MG63 (cell line): ENCODE measurements around the gene CDYL2. TPM values are rescaled to one million over a fixed set of nuclear protein-coding genes. Genes with fewer than 3 reads are reported as not detected.

Source experiments
- DNase-seq: peaks from one replicate; pipeline ENCODE4 v3.0.0-alpha.2; 2020
- H3K27me3 ChIP-seq: fragments of 250-450 bp; sonication (Bioruptor Pico); 2 replicates; pipeline ENCODE4 v1.5.1; 2020; ENCODE audit warnings: mild to moderate bottlenecking, moderate library complexity
- H3K36me3 ChIP-seq: fragments of 250-450 bp; sonication (Bioruptor Pico); 2 replicates; pipeline ENCODE4 v1.5.1; 2020; ENCODE audit warnings: mild to moderate bottlenecking, moderate library complexity
- H3K4me3 ChIP-seq: fragments of 250-450 bp; sonication (Bioruptor Pico); 2 replicates; pipeline ENCODE4 v1.5.1; 2020; ENCODE audit warnings: mild to moderate bottlenecking, moderate library complexity
- H3K9me3 ChIP-seq: fragments of 250-450 bp; sonication (Bioruptor Pico); 2 replicates; pipeline ENCODE4 v1.5.1; 2020; ENCODE audit warnings: mild to moderate bottlenecking, moderate library complexity
- total RNA-seq: library from RNA; depleted of rRNA; stranded (reverse); fragments of >200 nt; shearing (Covaris generic); gene quantifications from 2 replicates; pipeline ENCODE4 v1.2.3, GENCODE V29; 2014; ENCODE audit warnings: low replicate concordance

Gene CDYL2
- total RNA-seq, 1 experiment from 2014 or later = 0.56 TPM

DNA sequence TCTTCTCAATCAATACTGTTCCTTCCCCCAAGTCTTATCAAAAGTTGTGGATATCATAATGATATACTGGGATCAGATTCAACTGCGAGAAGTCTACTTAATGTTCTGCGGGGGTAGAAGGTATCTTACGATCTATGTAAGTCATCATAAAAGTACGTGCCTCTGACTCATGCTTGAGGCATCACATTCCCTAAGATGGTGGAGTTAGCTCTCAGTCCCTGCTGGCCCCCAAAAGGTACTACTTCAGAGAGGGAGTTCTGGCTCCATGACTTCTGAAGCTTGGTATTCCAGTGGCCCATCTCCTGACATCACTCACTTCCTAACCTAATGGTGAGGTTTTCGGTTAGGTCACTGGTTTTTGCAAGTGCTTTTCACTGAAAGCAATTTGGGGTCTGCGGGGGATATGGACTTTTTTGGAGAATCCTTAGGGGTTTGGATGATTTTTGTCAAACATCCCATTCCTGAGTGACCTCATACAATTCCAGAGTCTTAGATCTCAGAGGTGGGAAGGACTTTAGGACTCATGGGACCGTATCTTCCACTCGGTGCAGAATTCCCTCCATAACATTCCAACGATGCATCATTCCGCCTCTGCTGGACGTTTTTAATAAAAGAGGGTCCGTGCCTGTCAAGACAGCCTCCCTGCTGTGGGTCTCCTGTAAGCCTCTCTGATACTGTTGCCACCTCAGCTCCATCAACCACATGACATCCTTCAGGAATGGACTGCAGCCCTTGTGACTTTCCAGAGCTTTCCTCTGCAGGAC lies 189.3 kb downstream of the CDYL2 start:
- Histone ChIP-seq H3K9me3 (no peaks in the 10 kb centered on the region), H3K27me3 (no peaks in the 10 kb centered on the region), H3K4me3 (no peak overlapping the region), H3K36me3 (no peaks in the 10 kb centered on the region)
- no peak for DNase-seq

- H3K9me3 ChIP-seq = no peaks in the 10 kb centered on the region
- no peaks in the 10 kb centered on the region for H3K27me3 ChIP-seq
- no peak overlapping the region for H3K4me3 ChIP-seq
- no peaks in the 10 kb centered on the region for H3K36me3 ChIP-seq
- DNase-seq = no peak
Observed at GRCh38 chr16:80612461-80613017, 191.9 kb downstream of the CDYL2 start.

DNA sequence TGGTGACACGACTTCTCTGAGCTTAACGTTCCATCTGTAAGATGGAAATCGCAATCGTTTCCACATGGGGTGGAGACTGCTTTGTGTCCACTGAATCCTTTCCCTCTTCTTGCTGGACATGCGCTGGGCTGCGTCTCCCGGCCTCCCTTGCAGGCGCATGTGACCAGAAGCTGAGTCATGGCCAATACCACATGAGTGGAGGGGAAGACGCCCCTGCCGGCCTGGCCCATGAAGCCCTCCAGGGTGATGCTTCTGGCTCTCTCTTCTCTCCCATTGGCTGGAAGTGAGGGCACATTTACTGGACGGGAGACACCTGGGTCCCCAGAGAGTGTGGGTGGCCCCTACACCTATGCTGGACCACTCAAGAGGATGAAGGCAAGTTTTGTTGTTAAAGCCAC lies 192.5 kb downstream of the CDYL2 start:
- H3K36me3 ChIP-seq = no peaks in the 10 kb centered on the region
- no peak overlapping the region for H3K4me3 ChIP-seq
- no peak for DNase-seq
- no peaks in the 10 kb centered on the region for H3K27me3 ChIP-seq
- no peaks in the 10 kb centered on the region for H3K9me3 ChIP-seq

GRCh38 chr16:80611171-80611929 lies 193.0 kb downstream of the CDYL2 start:
- no peaks in the 10 kb centered on the region for H3K36me3 ChIP-seq
- no peak overlapping the region for H3K4me3 ChIP-seq

DNA sequence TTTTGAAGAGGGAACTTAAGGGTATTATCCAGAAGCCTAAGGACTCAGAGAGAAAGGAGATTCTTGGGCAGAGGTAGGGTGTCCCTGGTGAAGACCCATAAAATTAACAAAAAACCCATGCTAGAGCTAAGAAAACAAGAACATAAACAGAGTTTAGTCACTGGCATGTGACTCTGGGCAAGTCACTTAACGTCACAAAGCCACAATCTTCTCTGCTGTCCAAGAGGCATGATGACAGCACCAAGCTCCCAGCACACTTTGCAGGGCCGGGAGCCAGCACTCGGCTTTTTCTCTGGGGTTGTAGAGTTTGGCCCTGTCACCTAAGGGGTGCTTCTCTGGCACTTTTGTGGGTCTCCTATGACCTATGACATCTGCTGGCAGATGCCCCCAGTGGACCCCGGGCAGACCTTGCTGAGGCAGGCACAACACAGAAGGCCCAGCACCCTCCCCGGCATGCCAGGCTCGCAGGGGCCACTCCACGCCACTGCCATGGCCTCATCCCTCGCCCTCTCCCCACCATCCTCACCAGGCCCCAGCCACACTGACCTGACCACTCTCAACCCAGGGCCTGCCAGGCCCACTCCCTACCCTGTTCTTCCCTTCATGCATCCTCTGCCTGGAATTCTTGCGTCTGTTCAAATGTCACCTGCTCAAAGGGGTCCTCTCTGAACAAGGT lies 193.8 kb downstream of the CDYL2 start:
- H3K9me3 ChIP-seq = no peaks in the 10 kb centered on the region
- H3K36me3 ChIP-seq = no peaks in the 10 kb centered on the region
- H3K4me3 ChIP-seq = no peak overlapping the region
- no peaks in the 10 kb centered on the region for H3K27me3 ChIP-seq
- DNase-seq = no peak

More at GRCh38 chr16:80611171-80611929, 193.0 kb downstream of the CDYL2 start:
- Histone ChIP-seq H3K27me3 (no peaks in the 10 kb centered on the region), H3K9me3 (no peaks in the 10 kb centered on the region)
- no peak for DNase-seq

GRCh38 chr16:80608946-80609345 lies 195.5 kb downstream of the CDYL2 start:
- H3K4me3 ChIP-seq = no peak overlapping the region
- H3K27me3 ChIP-seq = no peaks in the 10 kb centered on the region
- no peaks in the 10 kb centered on the region for H3K36me3 ChIP-seq
- no peak for DNase-seq
- no peaks in the 10 kb centered on the region for H3K9me3 ChIP-seq

DNA sequence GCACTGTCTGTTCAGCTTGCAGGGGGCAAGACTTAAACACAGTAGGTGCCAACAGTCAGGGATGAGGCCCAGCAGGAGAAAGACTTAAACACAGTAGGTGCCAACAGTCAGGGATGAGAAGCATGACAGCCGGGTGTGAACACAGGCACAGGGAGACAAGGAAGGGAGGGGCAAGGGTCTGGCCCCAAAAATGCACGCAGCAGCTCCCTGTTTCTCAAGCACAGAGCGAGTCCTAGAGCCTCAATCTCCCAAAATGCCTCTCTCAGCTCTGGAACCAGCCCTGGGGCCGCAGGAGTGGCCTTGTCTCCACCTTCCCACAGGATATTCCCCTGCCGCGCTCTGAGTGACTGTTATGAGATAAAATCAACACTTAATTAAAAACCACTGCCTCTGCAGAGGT lies 197.2 kb downstream of the CDYL2 start:
- H3K27me3 ChIP-seq = no peaks in the 10 kb centered on the region
- DNase-seq = no peak
- H3K36me3 ChIP-seq = no peaks in the 10 kb centered on the region
- no peaks in the 10 kb centered on the region for H3K9me3 ChIP-seq
- H3K4me3 ChIP-seq = no peak overlapping the region

- Histone ChIP-seq H3K36me3 (no peaks in the 10 kb centered on the region), H3K4me3 (no peak overlapping the region), H3K27me3 (no peaks in the 10 kb centered on the region), H3K9me3 (no peaks in the 10 kb centered on the region)
- DNase-seq = no peak
Observed at GRCh38 chr16:80606221-80606766, 198.1 kb downstream of the CDYL2 start.

GRCh38 chr16:80604600-80605355 lies 199.6 kb downstream of the CDYL2 start:
- no peak for DNase-seq

DNA sequence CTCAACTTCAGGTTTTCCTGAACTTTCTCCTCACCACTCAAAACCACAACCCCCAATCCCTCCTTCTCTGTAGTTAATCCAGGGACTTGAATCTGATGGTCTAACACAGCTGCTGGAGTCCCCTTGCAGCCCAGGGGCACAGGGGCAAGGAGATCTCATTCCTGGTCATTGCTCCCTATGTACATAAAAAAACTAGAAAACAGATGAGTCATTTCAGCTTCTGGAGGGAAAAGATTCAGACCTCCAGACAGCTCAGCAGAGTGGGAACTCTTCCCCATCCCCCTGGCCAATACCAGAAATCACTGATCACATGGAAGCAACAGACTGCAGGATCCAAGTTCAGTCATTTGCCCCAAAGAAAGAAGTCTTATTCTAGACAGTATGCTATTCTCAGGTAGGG lies 201.5 kb downstream of the CDYL2 start:
- Histone ChIP-seq H3K36me3 (no peaks in the 10 kb centered on the region), H3K4me3 (no peak overlapping the region), H3K27me3 (no peaks in the 10 kb centered on the region), H3K9me3 (no peaks in the 10 kb centered on the region)
- no peak for DNase-seq

More at GRCh38 chr16:80604600-80605355, 199.6 kb downstream of the CDYL2 start:
- Histone ChIP-seq H3K27me3 (no peaks in the 10 kb centered on the region), H3K4me3 (no peak overlapping the region), H3K9me3 (no peaks in the 10 kb centered on the region), H3K36me3 (no peaks in the 10 kb centered on the region)

DNA sequence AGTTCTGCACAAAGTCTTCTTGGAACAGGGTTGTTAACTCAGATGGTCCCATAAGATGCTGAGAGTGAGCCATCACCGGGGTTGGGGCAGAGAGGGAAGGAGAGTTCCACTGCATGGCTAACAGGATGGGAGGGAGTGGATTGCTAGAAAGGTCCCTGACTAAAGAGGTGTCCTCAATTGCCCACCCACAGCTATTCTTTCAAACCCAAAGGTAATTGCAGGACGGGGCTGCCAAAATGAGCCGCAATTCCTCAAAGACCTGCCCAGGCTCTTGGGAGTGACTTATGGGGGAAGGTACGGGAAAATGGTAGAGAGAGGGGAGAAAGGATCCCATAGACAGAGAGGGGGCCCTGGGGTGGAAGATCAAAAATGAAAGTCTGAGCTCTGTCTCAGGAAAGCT lies 203.2 kb downstream of the CDYL2 start:
- H3K4me3 ChIP-seq = no peak overlapping the region
- no peaks in the 10 kb centered on the region for H3K9me3 ChIP-seq

GRCh38 chr16:80599466-80599865 lies 204.9 kb downstream of the CDYL2 start:
- H3K36me3 ChIP-seq = no peaks in the 10 kb centered on the region
- DNase-seq = no peak
- no peak overlapping the region for H3K4me3 ChIP-seq
- H3K27me3 ChIP-seq = no peaks in the 10 kb centered on the region
- H3K9me3 ChIP-seq = no peaks in the 10 kb centered on the region

More for the DNA sequence above, 203.2 kb downstream of the CDYL2 start:
- DNase-seq = no peak
- Histone ChIP-seq H3K27me3 (no peaks in the 10 kb centered on the region), H3K36me3 (no peaks in the 10 kb centered on the region)

GRCh38 chr16:80596507-80597207 lies 207.7 kb downstream of the CDYL2 start:
- H3K4me3 ChIP-seq = no peak overlapping the region
- DNase-seq = no peak
- no peaks in the 10 kb centered on the region for H3K9me3 ChIP-seq

DNA sequence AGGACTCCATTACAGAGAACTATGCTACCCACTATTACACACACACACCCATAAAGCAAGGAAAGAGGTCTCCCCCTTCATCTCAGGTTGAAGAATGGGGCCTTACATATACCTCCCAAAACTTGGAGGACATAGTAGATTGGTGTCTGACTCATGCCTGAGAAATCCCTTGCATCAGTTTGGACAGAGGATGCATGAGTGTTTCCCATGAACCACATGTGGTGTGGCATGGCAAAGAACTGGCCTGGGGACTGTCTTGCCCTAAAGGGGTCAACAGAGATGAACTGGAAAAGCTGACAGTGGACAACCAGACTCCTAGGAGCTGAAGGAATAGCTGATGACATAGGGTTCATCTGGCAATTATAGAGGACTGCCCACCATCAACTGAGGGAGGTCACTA lies 209.6 kb downstream of the CDYL2 start:
- H3K9me3 ChIP-seq = no peaks in the 10 kb centered on the region
- no peaks in the 10 kb centered on the region for H3K27me3 ChIP-seq
- no peak for DNase-seq
- H3K4me3 ChIP-seq = no peak overlapping the region
- no peaks in the 10 kb centered on the region for H3K36me3 ChIP-seq

More at GRCh38 chr16:80596507-80597207, 207.7 kb downstream of the CDYL2 start:
- Histone ChIP-seq H3K36me3 (no peaks in the 10 kb centered on the region), H3K27me3 (no peaks in the 10 kb centered on the region)

GRCh38 chr16:80592273-80592672 lies 212.1 kb downstream of the CDYL2 start:
- H3K27me3 ChIP-seq = no peaks in the 10 kb centered on the region
- DNase-seq = no peak
- H3K4me3 ChIP-seq = no peak overlapping the region
- H3K9me3 ChIP-seq = no peaks in the 10 kb centered on the region
- H3K36me3 ChIP-seq = no peaks in the 10 kb centered on the region
